ENCODE results near the gene PSMB3. TPM values are rescaled to one million over a fixed set of nuclear protein-coding genes. Genes with fewer than 3 reads are reported as not detected.

The PSMB3 gene
- total and polyA plus RNA-seq, 9 of the 15 experiments (the other 6 are each of a cell fraction or from before 2014, with no cell fraction given), result 460 to 2,775 (median 574) TPM

- TF ChIP-seq POLR2B (IDR thresholded peaks at IDR 0.05; ENCODE audit: low read depth, partially characterized antibody) (peak; percentile 19), CSDE1 (IDR thresholded peaks at IDR 0.05) (no peak), ZNF444 (CRISPR knock-in tag; IDR thresholded peaks at IDR 0.05) (no peak), VEZF1 (CRISPR knock-in tag; IDR thresholded peaks at IDR 0.05) (peak; percentile 95), FIP1L1 (IDR thresholded peaks at IDR 0.05; ENCODE audit: low read depth, low read length, poor library complexity, severe bottlenecking) (peak; percentile 67), RFX7 (CRISPR knock-in tag; IDR thresholded peaks at IDR 0.05) (no peak), ZSCAN32 (CRISPR knock-in tag; IDR thresholded peaks at IDR 0.05) (no peak), NR3C1 (CRISPR knock-in tag; IDR thresholded peaks at IDR 0.05) (no peak), NBN (IDR thresholded peaks at IDR 0.05; ENCODE audit: low read depth) (no peak), ZNF655 (CRISPR knock-in tag; IDR thresholded peaks at IDR 0.05) (no peak), REST (IDR thresholded peaks at IDR 0.05; ENCODE audit: borderline replicate concordance) (peak; percentile 46), REST (CRISPR knock-in tag; IDR thresholded peaks at IDR 0.05; ENCODE audit: low read depth) (peak; percentile 83), ZNF431 (CRISPR knock-in tag; IDR thresholded peaks at IDR 0.05) (no peak), NCOR1 (IDR thresholded peaks at IDR 0.05) (no peak)
- TF ChIP-seq, protein P1, sequence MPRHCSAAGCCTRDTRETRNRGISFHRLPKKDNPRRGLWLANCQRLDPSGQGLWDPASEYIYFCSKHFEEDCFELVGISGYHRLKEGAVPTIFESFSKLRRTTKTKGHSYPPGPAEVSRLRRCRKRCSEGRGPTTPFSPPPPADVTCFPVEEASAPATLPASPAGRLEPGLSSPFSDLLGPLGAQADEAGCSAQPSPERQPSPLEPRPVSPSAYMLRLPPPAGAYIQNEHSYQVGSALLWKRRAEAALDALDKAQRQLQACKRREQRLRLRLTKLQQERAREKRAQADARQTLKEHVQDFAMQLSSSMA (CRISPR knock-in tag; IDR thresholded peaks at IDR 0.05), result no peak; the same call in 1 of the 2 replicates
- TF ChIP-seq, protein P2, sequence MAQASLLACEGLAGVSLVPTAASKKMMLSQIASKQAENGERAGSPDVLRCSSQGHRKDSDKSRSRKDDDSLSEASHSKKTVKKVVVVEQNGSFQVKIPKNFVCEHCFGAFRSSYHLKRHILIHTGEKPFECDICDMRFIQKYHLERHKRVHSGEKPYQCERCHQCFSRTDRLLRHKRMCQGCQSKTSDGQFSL (CRISPR knock-in tag; IDR thresholded peaks at IDR 0.05), result 0 out of 2 replicates have a peak, but pooled peaks have one; percentile 20
- TF ChIP-seq, protein P2 (tag; IDR thresholded peaks at IDR 0.05), result no peak
Measured at GRCh38 chr17:38729886-38730525, 22.5 kb upstream of the PSMB3 start, which contains the start of gene CISD3 (continued).

All from K562 (cell line).